CD4-positive, alpha-beta T cell treated with Interleukin-6 for 4 hours (primary cell): ENCODE data around the gene RYK.
"Not testable (repeated sequence)": the region's sequence is repeated elsewhere in the genome, so short reads cannot be mapped to it uniquely, and the experiment has no call there.

Experiments
- DNase-seq: peaks from one replicate; pipeline ENCODE4 v3.0.0-alpha.2; 2020; ENCODE audit warnings: mixed read lengths

RYK gene

GRCh38 chr3:134214239-134214638 is 36.4 kb downstream of the RYK start:
- DNase-seq, result no peak

GRCh38 chr3:134212967-134213665 is 37.5 kb downstream of the RYK start:
- DNase-seq, result peak; percentile 91

- no peak for DNase-seq
These were observed 38.9 kb downstream of the RYK start for GRCh38 chr3:134211797-134212196.

GRCh38 chr3:134205451-134205850 is 45.2 kb downstream of the RYK start:
- no peak for DNase-seq

- no peak for DNase-seq
These were observed 49.2 kb downstream of the RYK start for GRCh38 chr3:134201201-134202130.

- DNase-seq, result not testable (repeated sequence)
These were observed 50.8 kb downstream of the RYK start for GRCh38 chr3:134199880-134200279.

GRCh38 chr3:134199240-134199639 is 51.4 kb downstream of the RYK start:
- DNase-seq, result no peak

GRCh38 chr3:134198414-134198813 is 52.2 kb downstream of the RYK start:
- DNase-seq, result no peak

GRCh38 chr3:134197681-134198261 is 52.9 kb downstream of the RYK start:
- no peak for DNase-seq

GRCh38 chr3:134194247-134194646 is 56.4 kb downstream of the RYK start:
- DNase-seq, result no peak

- no peak for DNase-seq
These were observed 60.4 kb downstream of the RYK start for GRCh38 chr3:134190250-134190649.

- no peak for DNase-seq
These were observed 60.8 kb downstream of the RYK start for GRCh38 chr3:134189849-134190248.

- no peak for DNase-seq
These were observed 64.3 kb downstream of the RYK start for GRCh38 chr3:134186391-134186790.

GRCh38 chr3:134180761-134181160 is 69.9 kb downstream of the RYK start:
- no peak for DNase-seq

- DNase-seq, result no peak
These were observed 71.2 kb downstream of the RYK start for GRCh38 chr3:134179508-134179907.

GRCh38 chr3:134163096-134163495 is 87.6 kb downstream of the RYK start:
- no peak for DNase-seq

GRCh38 chr3:134161898-134162615 is 88.6 kb downstream of the RYK start:
- no peak for DNase-seq

- no peak for DNase-seq
These were observed 95.2 kb downstream of the RYK start for GRCh38 chr3:134155446-134155845.

GRCh38 chr3:134153761-134154160 is 96.9 kb downstream of the RYK start:
- DNase-seq, result no peak

GRCh38 chr3:134150476-134150875 is 100.2 kb downstream of the RYK start:
- no peak for DNase-seq

- no peak for DNase-seq
These were observed 101.4 kb downstream of the RYK start for GRCh38 chr3:134149286-134149685.

GRCh38 chr3:134148534-134148933 is 102.1 kb downstream of the RYK start:
- DNase-seq, result no peak

GRCh38 chr3:134147411-134147810 is 103.2 kb downstream of the RYK start:
- DNase-seq, result no peak
